DND-41 (cell line): ENCODE results near the gene RASA4B.

Experiments
- CTCF ChIP-seq: IDR thresholded peaks from 2 replicates; pipeline ENCODE4 v1.5.1; 2012; ENCODE audit warnings: borderline replicate concordance, low read length, moderate library complexity, mild to moderate bottlenecking; ENCODE audit not compliant: poor library complexity, severe bottlenecking; ENCODE audit errors: extremely low read depth
- EZH2 ChIP-seq: IDR thresholded peaks from 3 replicates; pipeline ENCODE4 v1.6.1; 2012; ENCODE audit warnings: borderline replicate concordance, low read depth, mild to moderate bottlenecking, moderate library complexity, low read length, inconsistent platforms; ENCODE audit not compliant: severe bottlenecking

- no peak for TF ChIP-seq CTCF
- TF ChIP-seq EZH2: no peak
Observed at GRCh38 chr7:102452451-102452850, 65.1 kb downstream of the RASA4B start.
